MG63 (cell line): ENCODE results near the gene CCDC197. TPM values are rescaled to one million over a fixed set of nuclear protein-coding genes. Genes with fewer than 3 reads are reported as not detected.

Source experiments
- DNase-seq: peaks from one replicate; pipeline ENCODE4 v3.0.0-alpha.2; 2020
- H3K27me3 ChIP-seq: fragments of 250-450 bp; sonication (Bioruptor Pico); 2 replicates; pipeline ENCODE4 v1.5.1; 2020; ENCODE audit warnings: mild to moderate bottlenecking, moderate library complexity
- H3K36me3 ChIP-seq: fragments of 250-450 bp; sonication (Bioruptor Pico); 2 replicates; pipeline ENCODE4 v1.5.1; 2020; ENCODE audit warnings: mild to moderate bottlenecking, moderate library complexity
- H3K4me3 ChIP-seq: fragments of 250-450 bp; sonication (Bioruptor Pico); 2 replicates; pipeline ENCODE4 v1.5.1; 2020; ENCODE audit warnings: mild to moderate bottlenecking, moderate library complexity
- H3K9me3 ChIP-seq: fragments of 250-450 bp; sonication (Bioruptor Pico); 2 replicates; pipeline ENCODE4 v1.5.1; 2020; ENCODE audit warnings: mild to moderate bottlenecking, moderate library complexity
- total RNA-seq: library from RNA; depleted of rRNA; stranded (reverse); fragments of >200 nt; shearing (Covaris generic); gene quantifications from 2 replicates; pipeline ENCODE4 v1.2.3, GENCODE V29; 2014; ENCODE audit warnings: low replicate concordance

CCDC197 gene
- total RNA-seq, 1 experiment from 2014 or later = not detected

DNA sequence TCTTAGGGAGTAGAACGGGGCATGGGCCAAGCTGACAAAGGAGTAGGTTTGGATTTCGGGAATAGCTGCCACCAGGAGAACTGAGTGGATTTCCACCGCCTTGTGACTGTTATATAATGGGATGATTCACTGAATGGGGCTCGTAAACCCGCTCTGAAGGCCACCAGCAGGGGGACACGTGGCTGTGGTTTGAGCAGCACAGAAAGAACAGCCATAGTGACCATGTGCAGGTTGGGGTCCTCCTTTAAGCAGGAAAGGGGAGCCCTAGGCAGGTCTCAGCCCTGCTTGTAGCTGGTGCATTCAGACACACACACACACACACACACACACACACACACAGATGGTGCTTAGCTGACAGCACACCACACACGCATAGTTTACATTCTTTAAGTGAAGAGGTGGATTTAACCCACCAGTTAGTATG is 12.1 kb upstream of the CCDC197 start:
- Histone ChIP-seq H3K36me3 (no peaks in the 10 kb centered on the region), H3K4me3 (no peak overlapping the region), H3K27me3 (no peaks in the 10 kb centered on the region), H3K9me3 (no peaks in the 10 kb centered on the region)
- peak; percentile 51 for DNase-seq

DNA sequence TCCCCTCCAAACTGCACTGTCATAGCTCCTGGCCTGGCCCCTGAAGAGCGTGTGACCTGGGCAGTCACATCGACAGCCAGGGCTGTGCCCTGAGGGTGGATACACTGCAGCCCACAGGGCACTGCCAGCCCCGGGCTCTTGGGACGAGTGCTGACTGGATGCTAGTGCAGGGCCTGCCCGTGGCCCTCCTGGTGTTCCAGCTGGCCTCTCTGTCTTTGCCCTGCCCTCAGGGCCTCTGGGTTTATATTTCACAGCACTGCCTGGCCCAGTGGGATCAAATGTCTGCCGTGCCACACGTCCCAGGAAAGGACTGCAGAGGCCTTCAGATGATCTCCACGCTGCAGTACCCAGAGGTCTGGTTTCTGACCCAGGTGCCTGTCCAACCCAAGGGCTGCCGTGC is 10.1 kb upstream of the CCDC197 start:
- no peak for DNase-seq
- Histone ChIP-seq H3K4me3 (no peak overlapping the region), H3K36me3 (no peaks in the 10 kb centered on the region), H3K27me3 (no peaks in the 10 kb centered on the region), H3K9me3 (no peaks in the 10 kb centered on the region)

DNA sequence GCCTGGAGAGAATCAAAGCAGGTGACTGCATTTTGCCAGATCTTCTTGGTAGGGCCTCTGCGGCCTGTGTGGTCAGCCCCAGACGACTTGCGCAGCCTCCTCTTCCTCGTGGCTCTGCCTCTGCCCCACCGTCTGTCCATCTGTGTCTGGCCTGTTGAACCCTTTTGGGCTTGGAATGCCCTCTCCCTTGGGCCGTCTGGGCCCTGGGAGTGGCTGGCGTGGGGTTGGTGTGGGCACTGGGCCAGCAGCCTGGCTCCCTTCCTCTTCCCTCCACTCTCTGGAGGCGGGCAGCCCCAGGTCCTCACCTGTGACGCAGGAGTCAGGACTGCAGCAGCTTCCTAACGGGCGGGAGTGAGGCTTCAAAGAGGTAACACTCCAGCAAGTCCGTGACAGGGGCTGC is 9.7 kb upstream of the CCDC197 start:
- H3K36me3 ChIP-seq = no peaks in the 10 kb centered on the region
- H3K4me3 ChIP-seq = no peak overlapping the region
- H3K9me3 ChIP-seq = no peaks in the 10 kb centered on the region
- no peak for DNase-seq
- H3K27me3 ChIP-seq = no peaks in the 10 kb centered on the region

- H3K9me3 ChIP-seq = no peaks in the 10 kb centered on the region
Observed at GRCh38 chr14:93987815-93988476, 9.2 kb upstream of the CCDC197 start.

DNA sequence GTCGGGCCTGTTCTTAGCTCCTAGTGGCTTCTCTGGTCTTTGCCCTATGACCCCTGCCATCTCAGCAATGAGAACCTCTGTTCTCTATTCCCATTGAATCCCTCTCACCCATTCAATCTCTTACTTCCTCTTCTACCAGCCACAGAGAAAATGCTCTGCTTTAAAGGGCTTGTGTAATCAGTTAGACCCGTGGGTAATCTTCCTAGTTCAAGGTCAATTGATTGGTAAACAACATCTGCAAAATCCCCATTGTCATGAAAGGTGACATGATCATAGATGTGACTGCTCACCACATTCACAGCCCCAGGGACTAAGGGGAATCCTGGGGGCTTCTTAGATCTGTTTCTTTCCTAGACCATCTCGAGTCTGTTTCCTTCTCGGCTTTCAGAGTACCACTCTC is 7.2 kb upstream of the CCDC197 start:
- DNase-seq = no peak

More at GRCh38 chr14:93987815-93988476, 9.2 kb upstream of the CCDC197 start:
- Histone ChIP-seq H3K36me3 (no peaks in the 10 kb centered on the region), H3K27me3 (no peaks in the 10 kb centered on the region), H3K4me3 (no peak overlapping the region)
- no peak for DNase-seq

GRCh38 chr14:93991212-93991611 is 5.9 kb upstream of the CCDC197 start:
- no peaks in the 10 kb centered on the region for H3K36me3 ChIP-seq
- no peak overlapping the region for H3K4me3 ChIP-seq
- H3K9me3 ChIP-seq = no peaks in the 10 kb centered on the region
- H3K27me3 ChIP-seq = no peaks in the 10 kb centered on the region
- no peak for DNase-seq

More for the DNA sequence above, 7.2 kb upstream of the CCDC197 start:
- Histone ChIP-seq H3K4me3 (no peak overlapping the region), H3K36me3 (no peaks in the 10 kb centered on the region), H3K9me3 (no peaks in the 10 kb centered on the region), H3K27me3 (no peaks in the 10 kb centered on the region)

DNA sequence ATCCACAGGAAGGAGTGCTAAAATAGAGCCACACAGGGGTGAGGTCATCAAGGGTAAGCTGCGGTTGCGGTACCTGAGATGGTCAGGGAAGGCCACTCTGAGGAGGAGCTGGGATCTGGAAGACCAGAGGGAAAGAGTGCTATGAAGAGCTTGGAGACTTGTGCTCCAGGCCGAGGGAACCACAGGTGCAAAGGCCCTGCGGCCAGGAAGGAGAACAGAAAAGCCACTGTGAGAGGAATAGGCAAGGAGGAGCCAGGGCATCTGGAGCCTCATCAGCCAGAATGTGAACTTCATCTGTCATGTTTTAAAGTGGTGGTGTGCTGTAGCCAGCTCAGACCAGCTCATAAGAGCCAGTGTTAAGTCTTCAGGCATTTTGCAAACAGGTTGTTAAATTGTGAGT is 5.5 kb upstream of the CCDC197 start:
- no peaks in the 10 kb centered on the region for H3K27me3 ChIP-seq
- H3K36me3 ChIP-seq = no peaks in the 10 kb centered on the region
- no peak for DNase-seq
- no peak overlapping the region for H3K4me3 ChIP-seq
- no peaks in the 10 kb centered on the region for H3K9me3 ChIP-seq

DNA sequence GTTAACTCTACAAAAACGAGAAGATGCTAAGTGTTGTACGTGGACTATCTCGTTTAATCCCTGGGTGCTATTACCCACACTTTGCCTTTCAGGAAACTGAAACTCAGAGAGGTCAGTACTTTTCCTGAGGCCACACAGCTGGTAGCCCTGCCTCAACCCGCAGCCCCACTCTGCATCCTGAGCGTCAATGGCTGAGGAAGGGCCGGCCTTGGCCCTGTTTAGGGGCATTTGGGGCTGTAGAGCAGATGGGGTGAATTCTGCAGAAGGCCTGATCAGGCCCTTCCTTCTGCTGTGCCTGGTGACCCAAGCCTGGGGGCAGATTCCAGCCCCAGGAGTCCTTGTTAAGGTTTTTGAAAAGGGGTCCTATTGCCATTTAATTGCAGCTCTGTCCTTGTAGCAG is 3.7 kb upstream of the CCDC197 start:
- H3K4me3 ChIP-seq = no peak overlapping the region
- no peaks in the 10 kb centered on the region for H3K9me3 ChIP-seq
- H3K27me3 ChIP-seq = no peaks in the 10 kb centered on the region

GRCh38 chr14:93994919-93995682 is 2.0 kb upstream of the CCDC197 start:
- H3K9me3 ChIP-seq = no peaks in the 10 kb centered on the region
- no peaks in the 10 kb centered on the region for H3K27me3 ChIP-seq
- H3K4me3 ChIP-seq = no peak overlapping the region
- no peaks in the 10 kb centered on the region for H3K36me3 ChIP-seq
- DNase-seq = peak; percentile 92

More for the DNA sequence above, 3.7 kb upstream of the CCDC197 start:
- no peaks in the 10 kb centered on the region for H3K36me3 ChIP-seq
- no peak for DNase-seq

DNA sequence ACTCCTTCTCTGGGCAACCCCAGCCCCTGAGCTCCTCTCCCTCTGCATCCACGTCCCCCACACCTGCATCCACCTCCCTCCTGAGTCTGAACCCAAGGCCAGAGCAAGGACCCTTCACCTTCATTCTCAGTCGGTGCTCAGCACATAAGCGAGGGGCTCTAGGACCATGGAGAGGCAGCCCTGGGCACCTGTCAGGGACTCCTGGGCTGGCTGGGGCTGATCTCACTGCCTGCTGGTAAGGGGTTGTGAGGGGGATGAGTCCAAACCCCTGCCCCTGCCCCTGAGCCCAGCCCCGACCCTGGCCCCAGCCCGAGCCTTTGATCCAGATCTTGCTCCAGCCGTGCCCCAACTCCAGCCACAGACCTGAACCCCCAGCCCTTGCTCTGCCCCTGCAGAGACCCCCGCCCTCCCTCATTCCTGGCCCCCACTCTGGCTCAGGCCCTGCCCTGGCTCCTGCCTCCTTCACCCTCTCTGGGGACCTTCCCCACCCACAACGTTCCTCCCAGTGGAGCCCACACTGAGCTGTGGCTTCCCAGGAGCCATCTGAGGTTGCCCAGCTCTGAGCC is 888 bp upstream of the CCDC197 start:
- Histone ChIP-seq H3K36me3 (no peaks in the 10 kb centered on the region), H3K9me3 (no peaks in the 10 kb centered on the region), H3K4me3 (no peak overlapping the region), H3K27me3 (no peaks in the 10 kb centered on the region)
- DNase-seq = no peak

GRCh38 chr14:93997916-93998870 is 1.1 kb downstream of the CCDC197 start:
- Histone ChIP-seq H3K36me3 (no peaks in the 10 kb centered on the region), H3K27me3 (no peaks in the 10 kb centered on the region), H3K9me3 (no peaks in the 10 kb centered on the region), H3K4me3 (no peak overlapping the region)
- no peak for DNase-seq

DNA sequence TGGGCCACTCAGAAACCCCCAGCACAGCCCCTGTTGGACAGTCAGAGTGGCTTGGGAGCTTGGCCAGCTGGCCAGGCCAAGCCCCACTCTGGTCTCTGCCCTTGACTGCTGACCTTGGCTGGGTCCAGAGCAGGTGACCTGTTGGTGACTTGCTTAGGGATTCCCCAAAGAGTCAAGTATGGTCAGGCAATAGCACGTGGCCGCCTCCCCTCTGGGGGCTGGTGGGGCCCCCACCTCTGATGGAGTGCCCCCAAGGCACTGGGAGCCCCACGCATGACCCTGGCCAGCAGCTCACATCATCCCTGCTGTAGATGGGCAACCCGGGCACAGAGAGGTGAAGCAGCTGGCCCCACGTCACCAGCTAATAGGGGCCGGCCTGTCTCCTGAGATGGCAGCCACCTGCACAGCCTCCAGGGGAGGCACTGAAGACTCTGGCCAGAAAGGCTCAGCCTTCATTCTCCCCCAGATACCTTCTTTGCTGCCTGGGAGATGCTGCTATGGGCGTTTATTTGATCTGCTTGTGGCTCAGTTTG is 1.8 kb downstream of the CCDC197 start:
- Histone ChIP-seq H3K27me3 (no peaks in the 10 kb centered on the region), H3K9me3 (no peaks in the 10 kb centered on the region), H3K4me3 (no peak overlapping the region), H3K36me3 (no peaks in the 10 kb centered on the region)
- DNase-seq = no peak

- no peaks in the 10 kb centered on the region for H3K36me3 ChIP-seq
- H3K27me3 ChIP-seq = no peaks in the 10 kb centered on the region
- DNase-seq = no peak
- no peak overlapping the region for H3K4me3 ChIP-seq
- no peaks in the 10 kb centered on the region for H3K9me3 ChIP-seq
Observed at GRCh38 chr14:93999573-93999972, 2.5 kb downstream of the CCDC197 start.

GRCh38 chr14:94000267-94000666 is 3.2 kb downstream of the CCDC197 start:
- no peaks in the 10 kb centered on the region for H3K9me3 ChIP-seq
- no peak overlapping the region for H3K4me3 ChIP-seq
- no peaks in the 10 kb centered on the region for H3K27me3 ChIP-seq
- DNase-seq = no peak
- no peaks in the 10 kb centered on the region for H3K36me3 ChIP-seq

DNA sequence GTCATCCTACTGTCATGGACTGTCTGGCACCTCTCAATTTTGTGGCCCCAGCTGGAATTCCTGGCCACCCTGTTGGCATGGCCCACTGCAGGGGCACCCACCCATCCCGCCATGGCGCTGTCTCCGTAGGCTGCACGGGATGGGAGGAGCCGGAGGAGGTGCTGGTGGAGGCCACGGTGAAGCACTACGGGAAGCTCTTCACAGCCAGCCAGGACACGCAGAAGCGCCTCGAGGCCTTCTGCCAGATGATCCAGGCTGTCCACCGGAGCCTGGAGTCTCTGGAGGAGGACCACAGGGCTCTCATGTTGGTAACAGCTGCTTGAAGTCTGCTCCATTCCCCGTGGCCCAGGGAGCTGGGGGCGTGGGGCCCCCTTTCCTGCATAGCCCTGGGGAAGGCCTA is 3.9 kb downstream of the CCDC197 start:
- Histone ChIP-seq H3K4me3 (no peak overlapping the region), H3K27me3 (no peaks in the 10 kb centered on the region), H3K9me3 (no peaks in the 10 kb centered on the region), H3K36me3 (no peaks in the 10 kb centered on the region)
- DNase-seq = no peak

GRCh38 chr14:94001501-94002396 is 4.6 kb downstream of the CCDC197 start:
- H3K9me3 ChIP-seq = no peaks in the 10 kb centered on the region
- H3K4me3 ChIP-seq = no peak overlapping the region
- no peaks in the 10 kb centered on the region for H3K36me3 ChIP-seq
- H3K27me3 ChIP-seq = no peaks in the 10 kb centered on the region
- peak; percentile 30 for DNase-seq
